HG03439 (cell line): Measurements from ENCODE around the gene MANEAL.

ENCODE experiments used
- ATAC-seq: cut with Tn5 transposase; IDR thresholded peaks from one replicate; pipeline ENCODE4 v1.9.1; 2021; ENCODE audit warnings: mild to moderate bottlenecking, moderate library complexity; ENCODE audit not compliant: unreplicated experiment

MANEAL gene

GRCh38 chr1:37778654-37779053, 15.0 kb upstream of the MANEAL start:
- ATAC-seq: no peak

- ATAC-seq: no peak
Measured at GRCh38 chr1:37782491-37782890, 11.2 kb upstream of the MANEAL start.

- no peak for ATAC-seq
Measured at GRCh38 chr1:37792943-37793686, 532 bp upstream of the MANEAL start.

GRCh38 chr1:37794372-37795339, 1.0 kb downstream of the MANEAL start:
- no peak for ATAC-seq

GRCh38 chr1:37795340-37796125, 1.9 kb downstream of the MANEAL start:
- ATAC-seq: no peak

GRCh38 chr1:37797750-37798345, 4.2 kb downstream of the MANEAL start:
- ATAC-seq: no peak

- ATAC-seq: no peak
Measured at GRCh38 chr1:37802439-37802838, 8.8 kb downstream of the MANEAL start.

- no peak for ATAC-seq
Measured at GRCh38 chr1:37807220-37807554, 13.5 kb downstream of the MANEAL start.

- peak; percentile 83 for ATAC-seq
Measured at GRCh38 chr1:37807555-37808368, 14.1 kb downstream of the MANEAL start, which contains the start of the genes C1orf122 and YRDC. TSS of gene C1orf122 (plus strand) at chr1:37807790. CDS start at chr1:37808405, 615 bp downstream. TSS of gene YRDC (minus strand) at chr1:37808208. CDS start at chr1:37808180, 28 bp downstream.

GRCh38 chr1:37808369-37809319, 15.0 kb downstream of the MANEAL start:
- peak; percentile 36 for ATAC-seq

- no peak for ATAC-seq
Measured at GRCh38 chr1:37809942-37810341, 16.3 kb downstream of the MANEAL start.

- no peak for ATAC-seq
Measured at GRCh38 chr1:37811027-37811655, 17.5 kb downstream of the MANEAL start.

- no peak for ATAC-seq
Measured at GRCh38 chr1:37813529-37814145, 20.0 kb downstream of the MANEAL start.

GRCh38 chr1:37814252-37814651, 20.6 kb downstream of the MANEAL start:
- ATAC-seq: no peak

GRCh38 chr1:37817481-37817880, 23.8 kb downstream of the MANEAL start:
- ATAC-seq: no peak

GRCh38 chr1:37821481-37821880, 27.8 kb downstream of the MANEAL start:
- ATAC-seq: no peak

- ATAC-seq: no peak
Measured at GRCh38 chr1:37822906-37823815, 29.5 kb downstream of the MANEAL start.
